Stimulated activated CD4-positive, alpha-beta T cell treated with anti-CD3 and anti-CD28 coated beads, Interleukin-2, amount 100 ng/mL, for 48 hours (primary cell): ENCODE data around the gene TRMT112.

Experiments
- DNase-seq, 2 donors: peaks; one replicate each; pipeline ENCODE4 v3.0.0-alpha.2; 2020

The TRMT112 gene

DNA sequence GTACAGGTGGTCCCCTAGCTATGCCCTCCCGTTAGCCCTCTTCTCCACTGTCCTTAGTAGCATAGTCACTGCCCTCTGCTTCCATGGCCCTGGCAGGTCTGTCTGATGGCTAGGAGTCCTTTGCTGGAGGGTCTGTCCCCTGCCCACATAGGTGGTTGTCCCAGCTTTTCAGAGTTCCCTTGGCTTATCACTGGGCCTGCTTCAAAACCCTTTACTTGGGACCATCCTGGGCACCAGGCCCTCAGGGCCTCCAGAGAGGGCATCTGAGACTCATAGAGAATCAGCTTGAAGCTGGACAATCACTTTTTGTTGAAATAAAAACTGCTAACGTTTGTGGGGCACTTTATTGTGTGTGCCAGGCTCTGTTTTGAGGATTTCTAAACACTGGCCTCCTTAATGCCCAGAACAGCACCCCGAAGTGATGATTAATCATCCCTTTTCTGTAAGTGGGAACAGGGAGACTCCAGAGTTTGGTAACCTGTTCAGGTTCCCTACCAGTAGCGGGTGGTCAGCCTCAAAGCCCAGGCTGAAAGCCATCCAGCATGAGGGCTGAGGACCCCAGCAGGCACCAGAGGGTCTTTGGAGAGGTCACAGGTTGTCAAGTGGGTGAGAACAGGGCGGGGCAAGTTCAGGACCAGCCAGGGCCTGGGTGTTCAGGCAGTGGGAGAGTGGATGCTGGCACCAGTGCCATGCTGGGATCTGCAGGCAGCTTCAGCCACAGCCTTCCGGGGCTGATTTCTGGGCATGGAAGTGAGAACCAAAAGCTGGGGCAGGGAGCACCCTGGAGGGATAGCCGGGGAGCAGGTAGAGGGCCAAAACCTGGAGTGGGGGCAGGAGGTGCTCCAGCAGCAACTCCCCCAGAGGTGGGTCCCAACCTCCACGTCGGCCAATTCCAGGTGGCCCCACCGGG lies 26.8 kb downstream of the TRMT112 start:
- DNase-seq, result no peak

DNA sequence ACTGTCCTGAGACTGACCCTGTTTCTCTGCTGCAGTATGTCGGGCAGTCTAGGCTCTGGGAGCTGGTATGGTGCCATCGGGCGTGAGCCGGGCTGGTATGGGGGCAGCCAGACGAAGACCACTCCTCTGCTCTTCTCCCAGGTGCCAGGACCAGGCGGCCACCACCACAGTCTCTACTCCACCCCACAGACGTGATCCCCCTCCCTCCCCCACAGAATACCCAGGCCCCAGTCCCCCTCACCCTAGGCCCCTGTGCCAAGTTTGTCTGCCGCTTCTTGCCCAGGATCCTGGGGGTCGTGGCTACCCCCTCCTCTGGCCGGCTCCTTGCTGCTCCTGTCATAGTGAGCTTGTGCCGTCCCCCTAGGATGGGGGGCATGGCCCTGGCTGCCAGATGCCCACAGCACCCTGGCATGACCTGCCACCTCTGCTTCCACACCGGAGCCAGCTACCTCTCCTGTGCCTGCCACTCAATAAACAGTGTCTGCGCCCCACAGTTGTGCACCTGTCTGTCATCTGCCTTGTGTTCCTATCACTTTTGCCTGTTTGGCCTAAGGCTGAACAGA lies 28.3 kb downstream of the TRMT112 start:
- DNase-seq, result no peak

DNA sequence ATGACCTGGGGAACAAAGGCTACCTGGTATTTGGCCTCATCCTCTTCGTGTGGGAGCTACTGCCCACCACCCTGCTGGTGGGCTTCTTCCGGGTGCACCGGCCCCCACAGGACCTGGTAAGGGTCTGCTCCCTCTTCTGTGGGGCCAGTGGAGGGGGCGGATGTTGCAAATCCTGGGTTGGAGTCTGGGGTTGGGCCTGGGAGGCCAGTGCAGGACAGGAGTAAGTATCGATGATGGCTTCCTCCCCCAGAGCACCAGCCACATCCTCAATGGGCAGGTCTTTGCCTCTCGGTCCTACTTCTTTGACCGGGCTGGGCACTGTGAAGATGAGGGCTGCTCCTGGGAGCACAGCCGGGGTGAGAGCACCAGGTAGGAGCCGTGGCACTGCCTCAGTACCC lies 29.0 kb downstream of the TRMT112 start:
- no peak for DNase-seq

DNA sequence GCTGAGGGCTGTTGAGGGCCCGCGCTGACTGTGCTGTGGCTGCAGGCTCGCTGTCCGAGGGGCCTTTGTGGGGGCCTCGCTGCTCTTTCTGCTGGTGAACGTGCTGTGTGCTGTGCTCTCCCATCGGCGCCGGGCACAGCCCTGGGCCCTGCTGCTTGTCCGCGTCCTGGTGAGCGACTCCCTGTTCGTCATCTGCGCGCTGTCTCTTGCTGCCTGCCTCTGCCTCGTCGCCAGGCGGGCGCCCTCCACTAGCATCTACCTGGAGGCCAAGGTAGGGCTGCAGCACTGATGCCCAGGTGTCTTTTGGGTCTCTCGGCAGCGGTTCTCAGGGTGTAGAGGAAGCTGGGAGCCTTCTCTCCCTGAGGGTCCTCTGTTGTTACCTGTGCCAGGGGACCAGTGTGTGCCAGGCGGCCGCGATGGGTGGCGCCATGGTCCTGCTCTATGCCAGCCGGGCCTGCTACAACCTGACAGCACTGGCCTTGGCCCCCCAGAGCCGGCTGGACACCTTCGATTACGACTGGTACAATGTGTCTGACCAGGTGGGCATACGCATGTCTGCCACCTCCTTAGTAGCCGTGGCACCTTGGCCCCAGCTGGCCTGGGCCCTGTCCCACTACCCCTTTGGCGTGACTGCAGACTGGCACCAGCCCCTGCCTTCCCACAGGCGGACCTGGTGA lies 29.5 kb downstream of the TRMT112 start:
- no peak for DNase-seq

DNA sequence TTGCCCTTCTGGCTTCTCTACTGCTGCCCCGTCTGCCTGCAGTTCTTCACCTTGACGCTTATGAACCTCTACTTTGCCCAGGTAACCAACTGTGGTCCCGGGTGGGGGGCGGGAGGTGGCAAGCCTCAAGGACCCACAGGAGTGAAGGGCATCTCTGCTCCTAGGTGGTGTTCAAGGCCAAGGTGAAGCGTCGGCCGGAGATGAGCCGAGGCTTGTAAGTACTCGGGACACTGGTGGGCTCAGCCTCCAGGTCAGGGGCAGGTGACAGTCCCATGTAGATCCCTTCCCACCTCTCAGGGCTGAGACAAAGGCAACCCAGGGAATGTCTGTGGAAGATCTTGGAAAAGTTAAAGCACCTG lies 30.6 kb downstream of the TRMT112 start:
- DNase-seq, result no peak

DNA sequence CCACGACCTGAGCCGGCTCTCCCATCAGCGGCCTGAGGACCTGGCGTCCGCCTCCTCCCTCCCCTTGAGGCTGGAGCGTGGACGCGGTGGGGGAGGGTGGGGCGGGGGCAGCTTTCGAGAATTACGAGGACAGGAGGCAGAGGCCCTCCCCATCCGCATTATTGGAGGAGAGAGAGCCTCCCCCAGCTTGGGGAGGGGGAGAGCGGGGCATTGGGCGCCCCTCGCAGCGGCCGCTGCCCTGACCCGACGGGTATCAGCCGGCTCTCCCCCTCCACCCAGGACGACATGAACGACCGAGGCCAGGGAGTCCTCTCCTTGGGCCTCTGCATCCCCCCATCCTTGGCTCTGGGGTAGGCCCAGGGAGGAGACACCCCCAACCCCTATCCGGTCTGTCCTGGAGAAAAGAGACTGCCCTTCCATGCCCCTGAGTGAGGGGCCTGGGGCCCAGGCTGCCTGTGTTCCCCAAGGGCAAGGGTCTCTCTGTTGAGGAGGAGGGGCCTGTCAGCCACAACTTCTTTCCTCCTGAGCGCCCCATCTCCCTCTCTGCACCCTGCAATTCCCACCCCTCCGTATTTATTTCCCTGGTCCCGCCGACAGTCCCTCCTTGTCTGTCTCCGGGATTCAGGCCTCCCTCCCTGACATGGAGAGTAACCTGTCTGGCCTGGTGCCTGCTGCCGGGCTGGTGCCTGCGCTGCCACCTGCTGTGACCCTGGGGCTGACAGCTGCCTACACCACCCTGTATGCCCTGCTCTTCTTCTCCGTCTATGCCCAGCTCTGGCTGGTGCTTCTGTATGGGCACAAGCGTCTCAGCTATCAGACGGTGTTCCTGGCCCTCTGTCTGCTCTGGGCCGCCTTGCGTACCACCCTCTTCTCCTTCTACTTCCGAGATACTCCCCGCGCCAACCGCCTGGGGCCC lies 31.2 kb downstream of the TRMT112 start:
- no peak for DNase-seq

DNA sequence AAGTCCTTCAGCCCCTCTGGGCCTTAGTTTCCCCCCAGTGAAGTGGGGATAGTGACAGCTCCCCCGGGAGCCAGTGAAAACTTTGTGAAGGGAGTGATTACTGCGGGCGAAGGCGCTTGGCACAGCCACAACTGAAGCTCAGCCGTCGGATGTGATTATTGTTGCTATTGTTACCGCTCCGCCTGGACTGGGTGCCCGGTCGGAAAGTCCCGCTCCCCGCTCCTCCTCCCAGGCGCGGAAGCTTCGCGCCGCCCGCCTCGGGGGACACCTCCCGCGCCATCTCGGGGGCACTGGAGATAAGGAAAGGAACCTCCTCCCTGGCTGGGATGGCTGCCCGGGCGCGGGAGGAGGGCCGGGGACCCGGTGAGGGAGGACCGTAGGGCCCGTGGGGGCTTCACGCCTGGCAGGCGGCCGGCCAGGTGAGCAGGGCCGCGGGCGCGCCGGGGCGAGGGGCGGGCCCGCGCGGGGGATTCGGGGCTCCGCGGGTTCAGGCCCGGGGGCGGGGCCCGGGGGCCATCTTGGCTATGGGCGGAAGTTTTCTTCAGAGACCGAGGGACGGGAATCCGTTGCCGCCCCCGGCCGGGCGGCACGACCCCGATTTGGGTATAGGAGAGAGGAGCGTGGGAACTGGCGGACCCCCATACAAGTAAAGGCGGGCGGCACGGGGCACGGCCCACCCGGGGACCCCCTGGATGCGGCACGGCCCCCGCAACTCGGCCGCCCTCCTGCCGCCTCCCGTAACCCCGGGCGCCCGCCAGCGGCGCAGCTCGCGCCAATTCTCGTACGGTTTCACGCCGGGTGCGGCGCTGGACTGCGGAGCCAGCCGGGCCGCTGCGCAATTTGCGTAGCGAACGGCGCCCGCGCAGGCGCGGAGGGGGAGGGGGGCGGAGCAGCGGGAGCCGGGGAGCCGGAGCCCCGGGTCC lies 32.1 kb downstream of the TRMT112 start, which contains the start of gene GPR137:
TSS of gene GPR137 (plus strand) at position 887 of the 923 bp plus-strand sequence. CDS start 677 bp downstream, outside the sequence.
- DNase-seq, result peak; percentile 93 to 98

DNA sequence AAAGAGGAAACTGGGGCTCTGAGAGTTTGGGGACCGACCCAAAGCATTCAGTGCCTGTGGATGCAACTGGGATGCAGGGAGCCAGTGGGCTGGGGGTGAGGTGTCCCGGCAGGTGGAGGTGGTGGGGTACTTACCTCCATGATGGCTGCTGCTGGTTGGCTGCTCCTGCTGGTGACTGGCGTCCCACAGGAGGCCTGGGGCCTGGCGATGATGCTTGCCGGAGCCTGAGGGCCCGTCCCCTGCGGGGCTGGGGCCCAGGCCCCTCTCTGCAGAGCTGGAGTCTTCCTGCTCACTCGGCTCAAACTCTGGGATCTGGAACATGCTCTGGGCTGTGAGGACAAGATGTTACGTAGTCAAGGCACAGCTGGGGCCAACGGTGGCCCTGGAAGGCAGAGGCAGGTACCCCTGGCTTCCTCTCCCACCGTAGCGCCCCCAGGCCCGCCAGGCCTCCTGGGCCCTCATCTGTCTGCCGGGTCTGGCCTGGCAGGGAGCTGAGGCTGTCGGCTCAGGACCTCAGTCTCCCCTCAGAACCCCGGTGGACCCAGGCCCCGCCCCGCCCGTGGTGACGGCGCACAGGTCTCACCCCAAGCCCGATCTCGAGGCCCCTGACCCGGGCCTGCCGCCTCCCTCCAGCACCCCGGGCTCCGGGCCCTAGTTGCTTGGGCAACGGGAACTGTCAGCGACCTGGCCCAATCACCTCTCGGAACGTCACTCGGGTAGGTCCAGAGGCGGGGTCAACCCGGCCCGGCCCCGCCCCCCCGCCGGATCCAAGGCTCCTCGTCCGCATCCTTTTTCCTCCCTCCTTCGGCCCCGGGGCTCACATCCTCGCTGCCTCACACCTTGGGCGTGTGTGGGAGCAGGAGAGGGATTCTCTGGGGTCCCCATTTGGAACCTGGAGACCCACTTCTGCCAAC lies 33.1 kb downstream of the TRMT112 start, which contains the start of gene BAD:
TSS of gene BAD (minus strand) at position 618 of the 914 bp plus-strand sequence. CDS start at position 321, 297 bp downstream.
- peak; percentile 92 to 94 for DNase-seq

DNA sequence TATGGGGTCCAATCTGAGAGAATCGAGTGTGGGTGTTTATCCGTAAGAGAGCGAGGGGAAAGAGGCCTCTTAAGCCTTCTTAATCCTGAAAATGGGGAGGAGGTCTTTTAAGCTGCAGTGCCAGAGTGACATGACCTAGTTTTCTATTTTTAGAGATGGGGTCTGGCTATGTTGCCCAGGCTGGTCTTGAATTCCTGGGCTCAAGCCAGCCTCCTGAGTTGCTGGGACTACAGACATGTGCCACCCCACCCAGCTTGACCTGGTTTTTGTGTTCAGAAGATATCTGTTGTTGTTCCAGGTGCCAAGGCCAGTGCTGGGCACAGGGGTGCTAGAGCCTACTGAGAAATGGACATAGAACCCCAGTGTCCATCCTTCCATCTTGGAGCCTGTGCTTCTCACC lies 34.3 kb downstream of the TRMT112 start:
- no peak for DNase-seq

DNA sequence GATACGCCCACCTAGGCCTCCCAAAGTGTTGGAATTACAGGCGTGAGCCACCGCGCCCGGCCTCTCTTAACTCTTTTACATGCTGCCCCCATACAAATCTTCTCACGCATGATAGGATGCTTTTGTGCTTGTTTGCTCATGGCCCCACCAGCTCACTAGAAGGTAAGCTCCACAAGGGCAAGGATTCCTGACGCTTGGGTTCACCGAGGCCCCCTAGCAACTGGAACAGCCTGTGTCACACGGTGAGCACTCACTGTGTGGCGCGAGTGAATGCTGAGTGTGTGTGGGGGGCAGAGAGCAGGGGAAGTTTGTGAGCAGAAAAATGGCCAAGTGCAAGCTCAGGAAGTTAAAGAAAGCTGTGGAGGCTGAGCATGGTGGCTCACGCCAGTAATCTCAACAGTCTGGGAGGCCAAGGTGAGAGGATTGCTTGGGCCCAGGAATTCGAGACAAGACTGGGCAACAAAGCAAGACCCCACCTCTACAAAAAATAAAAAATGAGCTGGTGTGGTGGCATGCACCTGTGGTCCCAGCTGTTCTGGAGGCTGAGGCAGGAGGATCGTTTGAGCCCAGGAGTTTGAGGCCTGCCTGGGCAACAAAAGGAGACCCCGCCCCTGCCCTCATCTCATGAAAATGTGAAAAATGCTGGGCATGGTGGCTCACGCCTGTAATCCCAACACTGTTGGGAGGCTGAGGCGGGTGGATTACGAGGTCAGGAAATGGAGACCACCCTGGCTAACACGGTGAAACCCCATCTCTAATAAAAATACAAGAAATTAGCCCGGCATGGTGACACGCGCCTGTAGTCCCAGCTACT lies 35.2 kb downstream of the TRMT112 start:
- DNase-seq, result no peak

DNA sequence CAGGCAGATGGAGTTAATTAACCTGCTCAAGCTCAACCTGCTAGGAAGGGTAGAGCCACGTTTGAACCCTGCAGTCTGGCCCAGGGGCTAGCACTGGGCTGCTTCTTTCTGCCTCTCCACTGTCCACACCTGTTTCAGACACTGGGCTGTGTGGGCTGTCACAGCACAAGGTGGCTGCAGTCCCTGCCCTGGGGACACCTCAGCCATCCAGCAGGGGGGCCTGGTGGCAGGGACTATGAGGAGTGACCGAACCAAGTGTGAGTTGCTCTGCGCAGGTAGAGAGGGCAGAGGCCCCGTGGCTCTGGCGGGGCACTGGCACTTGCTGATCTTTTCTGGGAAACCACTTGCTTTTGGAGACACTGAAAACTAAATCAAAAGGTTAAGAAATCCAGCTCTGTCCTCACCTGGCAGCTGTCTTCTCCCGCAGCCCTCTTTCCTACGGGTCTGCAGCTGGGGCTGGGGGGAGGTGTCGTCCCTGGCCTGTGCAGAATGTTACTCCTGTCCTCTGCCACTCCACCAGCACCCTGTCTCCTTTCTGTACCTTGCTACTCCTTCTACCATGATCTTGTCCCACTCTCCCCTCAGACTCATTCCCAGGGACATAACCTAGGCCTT lies 38.7 kb downstream of the TRMT112 start:
- DNase-seq, result no peak

DNA sequence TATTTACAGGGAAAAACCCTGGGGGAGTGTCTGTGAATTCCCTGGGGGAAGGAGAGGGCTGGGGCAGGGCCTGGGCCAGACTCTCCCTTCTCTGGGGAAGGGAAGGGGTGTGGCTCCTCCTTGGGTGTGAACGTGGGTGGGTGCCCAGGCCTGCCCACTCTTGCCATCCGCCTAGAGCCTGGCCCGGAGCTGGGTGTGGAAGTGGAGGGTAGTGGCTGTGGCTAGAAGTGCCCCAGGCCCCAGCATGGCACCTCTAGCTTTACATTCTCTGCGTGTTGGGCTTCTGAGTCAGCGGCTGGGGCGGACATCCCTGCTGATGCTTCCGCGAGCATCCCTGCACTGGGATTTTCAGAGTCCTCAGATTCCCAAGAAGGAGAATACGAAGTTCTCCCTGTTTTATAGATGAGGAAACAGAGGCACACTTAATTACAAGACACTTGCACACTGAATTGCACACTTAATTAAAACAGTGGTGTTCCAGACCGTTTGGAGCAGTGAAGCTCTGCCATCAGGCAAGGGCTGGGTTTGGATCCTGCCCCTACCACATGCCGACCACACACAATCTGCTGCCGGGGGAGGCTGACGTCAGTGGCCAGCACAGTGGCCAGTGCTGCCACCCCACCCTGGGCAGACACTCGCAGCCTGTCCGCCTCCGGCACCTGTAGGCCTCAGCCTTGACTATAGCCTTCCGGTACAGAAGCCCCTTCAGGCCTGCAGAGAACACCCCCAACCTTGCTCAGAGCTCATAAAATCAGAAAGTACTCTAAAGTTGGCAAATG lies 40.5 kb downstream of the TRMT112 start:
- no peak for DNase-seq

DNA sequence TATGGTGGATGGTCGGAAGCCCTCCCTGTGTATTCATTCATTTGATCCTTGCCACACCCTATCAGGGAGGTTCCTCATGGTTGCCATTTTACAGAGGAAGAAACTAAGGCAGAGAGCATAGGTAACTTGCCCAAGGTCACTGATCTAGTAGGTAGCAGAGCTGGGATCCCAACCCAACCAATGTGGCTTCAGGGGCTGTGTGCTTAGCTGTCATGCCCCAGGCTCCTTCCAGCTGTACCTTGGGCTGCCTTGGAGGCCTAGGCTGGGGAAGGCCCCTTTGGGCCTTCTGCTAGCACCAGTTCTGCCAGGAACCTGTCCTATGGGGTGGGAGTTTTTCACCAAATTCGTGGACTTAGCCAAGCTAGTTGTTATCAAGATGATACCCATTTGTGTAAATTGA lies 41.5 kb downstream of the TRMT112 start:
- no peak for DNase-seq

DNA sequence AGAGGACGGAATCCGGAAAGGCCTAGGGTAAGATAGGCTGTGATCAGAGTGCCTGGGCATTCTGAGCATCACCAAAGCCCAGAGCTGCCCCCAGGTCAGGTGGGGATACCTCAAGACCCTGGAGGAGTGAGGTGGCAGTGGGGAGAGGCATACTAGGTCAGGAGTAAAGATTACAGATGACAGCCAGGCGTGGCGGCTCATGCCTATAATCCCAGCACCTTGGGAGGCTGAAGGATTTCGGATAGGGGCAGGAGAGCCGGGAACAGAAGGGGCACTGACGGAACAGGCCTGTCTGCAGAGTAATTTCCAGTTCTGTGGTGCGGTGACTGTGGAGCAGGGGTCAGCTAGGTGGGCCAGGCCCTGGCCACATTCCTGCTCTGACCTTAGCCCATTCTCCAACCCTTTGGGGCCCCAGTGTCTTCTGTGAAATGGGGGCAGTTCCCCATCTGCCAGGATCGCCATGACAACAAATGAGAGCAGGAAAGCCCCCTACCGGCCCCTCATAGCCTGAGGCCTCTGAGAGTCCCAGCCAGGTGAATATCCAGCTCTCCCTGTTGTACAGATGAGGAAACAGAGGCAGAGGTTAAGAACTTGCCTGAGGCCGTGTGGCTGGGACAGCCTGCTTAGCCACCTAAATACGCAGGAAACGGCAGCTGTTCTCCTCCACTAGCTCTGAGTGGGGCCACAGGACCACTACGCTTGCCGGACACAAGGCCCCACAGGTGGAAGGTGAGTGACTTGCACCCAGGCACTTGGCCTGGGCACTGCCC lies 42.1 kb downstream of the TRMT112 start:
- DNase-seq, result no peak

DNA sequence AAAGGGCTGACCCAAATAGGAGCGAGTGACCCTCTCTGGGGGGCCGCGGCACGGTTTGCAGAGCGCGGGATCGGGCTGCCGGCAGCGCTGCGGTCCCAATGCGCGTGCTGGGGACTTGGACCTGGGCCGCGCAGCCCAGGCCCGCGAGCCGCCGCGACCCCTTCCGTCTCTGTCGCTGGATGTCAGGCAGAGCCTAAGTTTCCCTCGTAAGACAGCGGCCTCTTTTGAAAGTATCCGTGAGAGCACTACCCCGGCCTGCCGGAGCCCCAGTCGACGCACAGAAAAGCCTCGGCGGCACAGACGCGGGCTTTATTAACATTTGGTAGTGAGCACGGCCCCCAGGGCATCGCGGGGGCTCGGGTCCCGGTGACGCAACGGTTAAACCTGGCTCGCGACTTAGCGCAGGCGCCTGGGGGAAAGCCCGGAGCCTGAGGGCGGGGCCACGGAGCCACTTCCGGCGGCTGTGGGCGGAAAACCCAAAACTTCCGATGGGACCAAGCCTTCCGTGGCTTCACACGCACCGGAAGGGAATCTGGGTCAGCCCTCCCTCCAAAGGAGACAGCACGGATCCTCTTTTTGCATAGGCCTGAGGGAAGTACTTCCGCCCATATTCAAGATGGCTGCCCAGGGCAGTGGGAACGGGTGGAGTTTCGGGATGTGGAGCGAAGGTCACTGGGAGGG lies 47.7 kb downstream of the TRMT112 start:
- peak; percentile 95 to 98 for DNase-seq

DNA sequence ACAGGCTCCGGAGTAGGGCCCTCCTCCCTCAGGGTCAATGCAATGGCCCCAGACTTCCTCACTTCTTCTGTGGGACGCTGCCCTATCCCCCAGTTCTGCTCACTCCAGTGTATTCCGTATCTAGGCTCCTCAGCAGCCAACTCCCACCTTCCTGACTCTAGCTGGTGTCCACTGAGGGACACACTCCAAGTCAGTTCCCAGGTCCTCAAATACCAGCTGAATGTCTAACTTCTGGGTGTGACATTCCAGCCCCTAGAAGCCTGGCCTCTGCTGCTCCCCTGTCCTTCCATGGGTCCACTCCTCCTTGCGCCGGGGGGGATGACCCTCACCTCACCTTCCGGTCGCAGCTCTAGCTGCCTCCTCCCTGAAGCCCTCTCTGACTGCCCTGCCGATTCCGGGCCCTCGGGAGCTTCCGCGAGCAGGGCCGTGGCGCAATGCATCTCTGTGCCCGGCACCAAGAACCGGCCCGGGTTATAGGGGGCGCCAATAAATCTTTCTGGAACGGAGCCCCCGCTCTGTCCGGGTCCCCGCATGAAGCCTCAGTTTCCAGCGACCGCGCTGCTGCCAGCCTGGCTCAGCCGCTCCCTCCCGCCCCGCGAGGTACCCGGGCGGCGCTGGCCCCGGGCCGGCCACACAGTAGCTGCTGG lies 48.3 kb downstream of the TRMT112 start:
- DNase-seq, result no peak
